Stromal cell of bone marrow (primary cell): ENCODE measurements around the gene PDGFD.

Experiments used
- DNase-seq: peaks from one replicate; pipeline ENCODE4 v3.0.0-alpha.2; 2012; ENCODE audit warnings: low read depth

Gene PDGFD

GRCh38 chr11:103920449-103920848 is 243.5 kb downstream of the PDGFD start:
- DNase-seq, result no peak

DNA sequence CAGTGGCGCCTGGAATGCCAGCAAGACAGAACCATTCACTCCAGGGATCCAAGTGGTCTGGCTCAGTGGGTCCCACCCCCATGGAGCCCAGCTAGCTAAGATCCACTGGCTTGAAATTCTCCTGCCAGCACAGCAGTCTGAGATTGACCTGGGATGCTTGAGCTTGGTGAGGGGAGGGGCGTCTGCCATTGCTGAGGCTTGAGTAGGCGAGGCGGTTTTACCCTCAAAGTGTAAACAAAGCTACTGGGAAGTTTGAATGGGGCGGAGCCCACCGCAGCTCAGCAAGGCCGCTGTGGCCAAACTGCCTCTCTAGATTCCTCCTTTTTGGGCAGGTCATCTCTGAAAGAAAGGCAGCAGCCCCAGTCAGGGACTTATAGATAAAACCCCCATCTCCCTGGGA is 253.2 kb downstream of the PDGFD start:
- no peak for DNase-seq

DNA sequence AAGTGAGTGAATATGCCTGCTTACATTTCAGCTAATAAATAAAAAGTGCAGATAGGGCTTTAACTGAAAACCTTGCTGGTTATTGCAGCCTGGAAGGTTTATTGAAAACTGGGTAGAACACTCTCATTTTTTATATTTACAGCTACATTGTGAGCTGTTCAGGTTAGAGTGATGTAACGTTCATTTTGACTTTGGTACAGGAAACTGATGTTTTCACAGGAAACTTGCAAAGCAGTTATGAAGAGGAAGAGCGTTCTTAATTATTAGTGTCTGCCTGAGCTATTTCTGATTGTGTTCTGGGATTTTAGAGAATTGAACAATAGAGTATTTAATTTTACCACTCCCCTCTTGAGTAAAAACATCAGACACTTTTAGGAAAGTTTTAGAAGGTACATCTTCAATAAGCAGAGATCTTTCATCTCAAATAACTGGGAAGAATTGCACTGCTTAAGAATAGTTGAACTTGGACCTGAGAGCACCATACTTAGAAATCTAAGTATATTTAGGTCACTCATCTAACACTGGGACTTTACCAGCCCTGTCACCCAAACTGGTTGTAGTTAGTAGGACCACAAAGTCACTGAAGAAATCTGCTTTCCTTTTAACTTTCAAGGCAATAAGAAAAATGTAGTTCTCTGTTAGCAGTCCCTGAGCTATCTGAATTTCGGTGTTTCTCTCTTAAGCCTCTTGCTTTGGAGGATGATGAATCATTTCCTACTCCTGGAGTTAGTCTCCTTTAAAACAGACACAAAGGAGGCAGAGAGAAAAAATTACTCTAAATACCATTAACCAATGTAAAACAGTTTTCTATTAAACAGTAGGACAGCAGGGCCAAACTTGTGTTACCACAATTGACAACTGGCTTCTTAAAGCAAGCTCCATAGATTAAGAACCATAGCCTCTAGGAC is 256.1 kb downstream of the PDGFD start:
- no peak for DNase-seq

GRCh38 chr11:103907136-103907535 is 256.8 kb downstream of the PDGFD start:
- DNase-seq, result no peak

- DNase-seq, result no peak
Measured at GRCh38 chr11:103906291-103906867, 257.6 kb downstream of the PDGFD start.

DNA sequence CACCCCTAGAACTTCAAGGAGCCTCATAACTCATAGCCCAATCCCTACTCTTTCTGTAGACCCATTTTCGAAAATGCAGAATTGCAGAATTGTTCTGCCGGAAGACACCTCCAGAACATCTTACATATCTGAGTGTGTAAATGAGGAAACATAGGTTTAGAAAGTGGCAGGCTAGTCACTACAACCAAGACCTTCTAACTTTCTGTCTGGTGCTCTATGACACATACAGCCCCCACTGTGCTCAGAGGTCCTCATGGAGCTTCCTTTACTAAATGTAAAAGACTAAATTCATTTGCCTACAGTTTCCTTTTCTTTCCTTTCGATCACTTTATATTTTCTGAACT is 259.7 kb downstream of the PDGFD start:
- no peak for DNase-seq

DNA sequence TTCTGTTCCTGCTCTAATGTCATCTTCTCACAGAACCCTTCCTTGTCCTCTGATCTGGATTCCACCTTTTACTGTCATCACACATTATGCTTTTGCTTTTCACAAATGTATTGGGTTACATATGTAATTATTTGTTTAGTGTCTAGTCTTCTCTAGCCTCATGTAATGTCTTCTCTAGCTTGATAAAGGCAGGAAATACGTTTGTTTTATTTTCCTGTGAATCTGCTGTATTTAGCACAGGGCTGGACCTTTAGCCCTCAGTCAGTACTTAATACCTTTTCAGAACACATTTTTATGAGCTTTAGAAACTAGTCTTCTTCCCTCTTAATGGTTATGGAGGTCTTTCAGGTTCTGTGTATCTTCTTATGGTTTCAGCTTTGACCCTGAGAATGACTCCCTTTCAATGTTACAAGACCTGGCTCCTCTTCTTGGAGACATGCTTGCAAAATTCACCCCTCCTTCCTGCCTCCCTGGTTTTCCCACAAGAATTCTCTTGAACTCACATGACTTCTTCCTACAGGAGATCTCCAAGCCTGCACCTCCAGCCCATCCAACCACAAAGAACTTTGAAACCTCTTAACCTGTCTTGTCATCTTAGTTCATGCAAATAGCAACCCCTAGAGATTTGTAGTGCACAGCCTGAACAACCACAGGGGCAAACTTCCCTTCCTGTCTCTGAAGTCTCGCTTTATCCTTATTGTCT is 260.2 kb downstream of the PDGFD start:
- no peak for DNase-seq

DNA sequence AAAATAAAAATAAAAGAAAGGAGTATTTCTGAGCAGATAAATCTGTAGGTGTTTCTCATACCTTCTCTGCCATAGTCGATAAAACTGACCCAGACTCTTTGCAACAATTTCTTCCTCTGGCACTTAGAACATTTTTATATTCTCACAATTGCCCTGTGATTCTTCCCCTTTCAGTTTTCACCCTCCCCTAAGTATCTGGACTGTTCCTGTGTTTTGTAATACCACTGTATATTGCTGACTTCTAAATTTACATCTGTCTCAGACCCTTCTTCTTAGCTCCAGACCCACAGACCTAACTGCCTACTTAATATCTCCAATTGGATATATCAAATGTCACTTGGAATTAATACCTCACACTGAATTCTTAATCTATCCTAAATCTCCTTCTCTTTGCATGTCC is 261.0 kb downstream of the PDGFD start:
- no peak for DNase-seq

- DNase-seq, result no peak
Measured at GRCh38 chr11:103901656-103902055, 262.3 kb downstream of the PDGFD start.

DNA sequence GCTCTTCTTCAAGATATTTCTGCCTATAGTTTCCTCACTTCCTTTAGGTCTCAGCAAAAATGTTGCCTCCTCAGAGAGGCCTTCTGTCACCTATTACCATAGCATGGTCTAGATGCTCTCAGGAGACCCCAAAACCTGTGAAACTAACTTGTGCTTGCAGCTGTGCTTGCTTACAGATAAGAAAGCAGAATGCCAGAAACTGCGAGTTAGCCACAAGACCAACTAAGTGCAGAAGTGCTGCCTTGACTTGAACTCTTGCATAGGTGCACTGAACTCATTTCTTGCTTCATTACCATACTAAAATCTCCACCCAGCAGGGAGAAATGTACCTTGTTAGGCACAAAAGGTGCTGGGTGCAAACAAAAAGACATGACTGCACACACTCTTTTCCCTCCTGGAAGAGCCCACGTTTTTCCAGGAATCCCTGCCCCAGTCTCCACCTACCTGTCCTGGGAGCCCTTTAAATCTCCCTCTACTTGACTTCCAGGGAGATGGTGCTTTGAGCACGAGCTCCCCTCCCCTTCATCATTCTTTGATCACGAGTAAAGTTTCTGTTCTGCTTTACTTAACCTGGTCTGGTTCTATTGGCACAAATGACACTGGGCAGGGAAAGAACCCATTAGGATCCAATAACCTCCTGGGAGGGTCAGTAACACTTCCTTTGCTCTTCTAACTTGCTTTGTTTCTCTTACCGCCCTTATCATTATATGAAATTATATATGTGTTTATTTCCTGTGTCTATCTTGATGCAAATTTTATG is 265.2 kb downstream of the PDGFD start:
- no peak for DNase-seq

DNA sequence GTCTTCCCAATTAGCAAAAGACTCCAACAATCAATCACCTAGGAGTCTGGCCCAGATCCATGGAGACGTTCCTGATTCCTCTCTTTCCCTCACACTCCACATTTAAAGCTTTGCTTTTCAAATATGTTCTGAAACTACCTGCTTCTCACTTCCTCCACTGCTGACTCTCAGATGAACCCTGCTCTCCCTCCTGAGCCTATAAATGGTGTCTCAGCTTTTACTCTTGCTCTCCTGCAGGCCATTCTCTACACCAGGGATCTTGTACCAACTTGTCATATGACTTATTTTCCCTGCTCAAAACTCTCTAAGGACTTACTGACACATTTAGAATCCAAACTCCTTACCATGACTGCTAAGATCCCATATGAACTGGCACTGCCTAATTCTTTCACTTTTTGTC is 265.9 kb downstream of the PDGFD start:
- no peak for DNase-seq

DNA sequence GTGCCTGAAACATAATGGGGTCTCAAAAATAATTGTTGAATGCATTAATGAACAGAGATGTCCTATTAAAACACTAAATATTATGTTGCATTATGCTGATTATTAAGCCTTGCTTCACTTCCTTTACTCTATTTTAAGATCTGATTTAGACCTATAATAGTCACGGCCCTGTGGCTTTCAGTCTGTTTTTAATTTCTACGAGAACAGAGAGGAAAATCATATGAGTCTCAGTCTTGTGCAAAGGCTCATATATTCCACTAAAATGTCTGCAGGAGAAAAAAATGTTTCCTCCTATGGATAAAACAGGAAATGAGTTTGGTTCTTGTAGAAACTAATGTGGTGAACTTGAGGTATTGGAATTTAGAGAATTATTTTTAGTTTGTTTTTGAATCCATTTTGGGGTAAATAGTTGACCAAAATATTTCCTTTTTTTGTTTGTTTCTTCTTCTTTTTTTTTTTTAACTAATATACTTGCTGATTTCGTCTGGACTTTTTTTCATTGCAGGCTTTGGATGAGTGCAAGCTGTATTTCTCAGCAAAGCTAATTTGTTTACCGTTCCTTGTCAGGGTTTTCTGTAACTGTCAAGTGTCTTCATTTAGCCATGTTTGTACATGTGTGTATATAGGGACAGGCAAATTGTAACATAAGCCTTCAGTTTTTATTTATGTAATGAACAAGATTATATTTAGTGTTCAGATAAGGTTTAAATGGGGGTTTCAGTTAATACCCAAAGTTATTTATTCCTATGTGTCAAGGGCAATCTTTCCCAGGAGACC is 266.6 kb downstream of the PDGFD start:
- no peak for DNase-seq

- no peak for DNase-seq
Measured at GRCh38 chr11:103895106-103895505, 268.8 kb downstream of the PDGFD start.

- DNase-seq, result no peak
Measured at GRCh38 chr11:103894673-103895072, 269.3 kb downstream of the PDGFD start.

GRCh38 chr11:103894034-103894433 is 269.9 kb downstream of the PDGFD start:
- DNase-seq, result no peak

- DNase-seq, result no peak
Measured at GRCh38 chr11:103893371-103893770, 270.6 kb downstream of the PDGFD start.

- no peak for DNase-seq
Measured at GRCh38 chr11:103892603-103893002, 271.3 kb downstream of the PDGFD start.

GRCh38 chr11:103890654-103891053 is 273.3 kb downstream of the PDGFD start:
- no peak for DNase-seq

- DNase-seq, result no peak
Measured at GRCh38 chr11:103889679-103890078, 274.3 kb downstream of the PDGFD start.

- DNase-seq, result no peak
Measured at GRCh38 chr11:103888541-103888951, 275.4 kb downstream of the PDGFD start.

DNA sequence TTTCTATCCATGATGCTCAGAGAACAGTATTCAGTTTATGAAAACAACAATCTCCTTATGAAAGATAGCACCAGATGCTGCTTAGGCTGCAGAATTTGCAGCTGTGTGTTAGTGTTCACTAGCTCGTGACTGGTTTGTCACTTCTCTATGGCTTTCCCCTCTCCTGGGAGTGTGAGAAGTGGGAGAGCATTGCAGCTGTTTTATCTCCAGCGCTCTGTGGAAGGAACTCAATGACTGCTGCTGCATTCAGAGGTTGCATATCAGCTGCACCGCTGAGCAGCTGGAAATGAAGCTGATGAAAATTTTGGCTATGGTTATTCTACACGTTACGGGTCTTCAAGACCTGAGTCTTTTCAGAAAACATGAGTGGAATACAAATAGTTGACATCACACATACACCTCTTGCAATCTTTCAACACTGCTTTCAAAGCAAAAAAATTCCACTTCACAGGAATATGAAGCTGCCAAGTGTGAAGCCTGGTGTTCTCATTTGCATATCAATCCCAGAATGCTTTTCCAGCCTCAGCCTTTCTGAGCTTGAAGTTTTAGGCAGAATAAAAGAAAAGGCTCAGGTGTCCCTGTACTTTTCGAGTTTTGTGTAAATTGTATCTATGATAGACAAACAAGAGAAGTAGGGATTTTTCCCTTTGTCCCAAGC is 276.8 kb downstream of the PDGFD start:
- no peak for DNase-seq
